ENCODE measurements around the gene INPP5E.

Gene INPP5E

GRCh38 chr9:136445799-136446198 lies 6.2 kb upstream of the INPP5E start:
- DNase-seq (ENCODE audit: low read depth): no peak

GRCh38 chr9:136444102-136444501 lies 4.5 kb upstream of the INPP5E start:
- DNase-seq (ENCODE audit: low read depth): no peak

- DNase-seq (ENCODE audit: low read depth): no peak
Observed at GRCh38 chr9:136443687-136444086, 4.0 kb upstream of the INPP5E start.

- no peak for DNase-seq (ENCODE audit: low read depth)
Observed at GRCh38 chr9:136443087-136443486, 3.4 kb upstream of the INPP5E start.

DNA sequence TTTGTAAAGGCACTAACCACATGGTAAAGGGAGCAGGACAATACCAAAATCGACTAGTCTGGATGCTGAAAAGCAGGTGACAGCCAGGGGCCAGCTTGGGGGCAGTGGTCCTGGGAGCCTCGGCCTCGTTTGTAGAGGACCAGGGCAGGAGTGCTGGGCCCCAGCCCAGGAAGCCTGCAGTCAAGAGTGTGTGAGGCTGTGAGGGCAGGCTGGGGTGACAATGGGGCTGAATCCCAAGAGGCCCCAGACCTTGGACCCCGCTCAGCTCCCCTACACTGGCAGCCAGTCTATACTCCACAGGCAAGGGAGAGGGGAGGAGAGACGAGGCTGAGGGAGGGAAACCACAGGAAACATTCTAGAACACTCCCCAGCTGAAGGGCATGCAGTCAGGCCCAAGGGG lies 2.6 kb upstream of the INPP5E start:
- DNase-seq (ENCODE audit: low read depth): no peak

- DNase-seq (ENCODE audit: low read depth): no peak
Observed at GRCh38 chr9:136441681-136442245, 2.1 kb upstream of the INPP5E start.

- no peak for DNase-seq (ENCODE audit: low read depth)
Observed at GRCh38 chr9:136441191-136441680, 1.6 kb upstream of the INPP5E start.

DNA sequence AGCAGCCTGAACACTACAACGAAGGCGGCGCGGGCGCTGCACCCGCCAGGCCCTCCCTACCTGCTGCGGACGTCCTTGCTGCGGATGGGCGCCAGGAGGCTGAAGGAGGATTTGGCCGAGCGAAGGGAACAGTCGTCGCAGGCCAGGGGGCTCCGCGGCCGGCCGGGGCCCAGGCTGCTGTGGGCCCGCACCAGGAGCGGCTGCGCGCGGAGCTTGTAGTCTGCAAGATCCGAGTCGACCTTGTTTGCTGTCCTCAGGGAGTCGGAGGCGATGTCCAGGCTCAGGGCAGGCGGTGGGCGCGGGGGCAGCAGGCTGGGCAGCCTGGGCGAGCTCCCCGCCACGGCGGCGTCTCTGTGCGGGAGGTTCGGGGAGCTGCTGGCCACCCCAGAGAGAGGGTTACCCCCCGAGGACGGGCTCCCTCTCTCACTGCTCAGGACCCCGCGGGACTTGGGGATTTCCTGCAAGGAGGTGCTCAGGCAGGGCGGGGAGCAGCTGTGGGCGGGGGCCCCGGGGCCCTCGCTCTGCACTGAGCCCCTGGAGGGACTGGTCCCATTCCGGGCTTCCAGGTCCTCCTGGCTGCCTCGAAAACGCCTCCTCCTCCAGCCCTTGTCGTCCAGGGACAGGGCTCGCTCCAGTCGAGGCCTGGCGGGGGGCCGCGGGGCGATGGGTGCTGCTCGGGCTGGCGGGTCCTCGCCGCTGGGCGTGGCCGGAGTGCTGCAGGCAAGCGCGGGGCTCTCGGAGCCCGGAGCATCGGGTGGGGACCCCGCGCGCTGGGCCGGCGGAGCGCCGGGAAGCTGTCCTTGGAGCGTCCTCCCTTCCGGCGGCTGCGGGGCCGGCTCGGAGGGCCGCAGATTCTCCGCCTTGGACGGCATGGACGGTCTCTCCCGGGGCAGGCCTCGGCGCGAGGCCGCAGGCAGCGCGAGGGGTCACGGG lies 831 bp downstream of the INPP5E start:
- DNase-seq (ENCODE audit: low read depth): peak; percentile 51

GRCh38 chr9:136437839-136438547 lies 1.7 kb downstream of the INPP5E start:
- no peak for DNase-seq (ENCODE audit: low read depth)

DNA sequence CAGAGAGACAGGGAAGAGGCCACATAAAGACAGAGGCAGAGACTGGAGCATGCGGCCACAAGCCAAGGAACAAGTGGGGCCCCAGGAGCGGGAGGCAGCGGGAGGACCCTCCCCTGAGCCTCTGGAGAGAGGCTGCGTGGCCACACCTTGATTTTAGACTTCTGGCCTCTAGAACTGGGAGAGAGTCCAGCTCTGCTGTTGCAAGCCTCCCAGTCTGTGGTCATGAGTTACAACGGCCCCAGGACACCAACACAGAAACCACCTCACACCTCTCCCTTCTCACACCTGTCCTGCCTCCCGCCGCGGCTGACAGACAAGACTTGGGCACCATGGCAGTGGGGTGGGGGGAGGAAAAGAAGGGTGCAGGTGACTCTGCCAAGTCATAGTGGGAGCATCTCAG lies 2.2 kb downstream of the INPP5E start:
- no peak for DNase-seq (ENCODE audit: low read depth)

- no peak for DNase-seq (ENCODE audit: low read depth)
Observed at GRCh38 chr9:136436055-136436634, 3.5 kb downstream of the INPP5E start.

GRCh38 chr9:136434580-136435169 lies 5.0 kb downstream of the INPP5E start:
- DNase-seq (ENCODE audit: low read depth): no peak

GRCh38 chr9:136433849-136434579 lies 5.6 kb downstream of the INPP5E start:
- DNase-seq (ENCODE audit: low read depth): no peak

- DNase-seq (ENCODE audit: low read depth): no peak
Observed at GRCh38 chr9:136433043-136433715, 6.5 kb downstream of the INPP5E start.

DNA sequence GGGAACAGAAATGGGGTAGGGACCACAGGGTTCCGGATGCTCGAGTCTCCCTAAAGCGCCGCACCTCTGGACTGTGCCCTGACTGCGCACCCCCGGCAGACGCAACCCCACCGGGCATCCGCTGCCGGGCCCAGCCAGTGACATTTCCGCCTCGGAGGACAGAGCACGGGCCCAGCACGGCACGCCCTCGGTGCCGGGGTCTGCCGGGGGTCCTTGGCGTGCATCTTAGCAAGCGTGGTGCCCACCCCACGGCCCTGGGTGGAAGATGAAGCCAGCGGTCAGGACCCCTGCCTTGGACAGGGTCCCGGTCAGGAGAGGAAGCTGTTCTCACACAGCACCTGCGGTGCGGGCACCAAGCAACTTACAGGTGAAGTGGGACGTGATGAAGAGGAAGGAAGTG lies 7.1 kb downstream of the INPP5E start:
- no peak for DNase-seq (ENCODE audit: low read depth)

GRCh38 chr9:136431782-136432350 lies 7.8 kb downstream of the INPP5E start:
- no peak for DNase-seq (ENCODE audit: low read depth)

DNA sequence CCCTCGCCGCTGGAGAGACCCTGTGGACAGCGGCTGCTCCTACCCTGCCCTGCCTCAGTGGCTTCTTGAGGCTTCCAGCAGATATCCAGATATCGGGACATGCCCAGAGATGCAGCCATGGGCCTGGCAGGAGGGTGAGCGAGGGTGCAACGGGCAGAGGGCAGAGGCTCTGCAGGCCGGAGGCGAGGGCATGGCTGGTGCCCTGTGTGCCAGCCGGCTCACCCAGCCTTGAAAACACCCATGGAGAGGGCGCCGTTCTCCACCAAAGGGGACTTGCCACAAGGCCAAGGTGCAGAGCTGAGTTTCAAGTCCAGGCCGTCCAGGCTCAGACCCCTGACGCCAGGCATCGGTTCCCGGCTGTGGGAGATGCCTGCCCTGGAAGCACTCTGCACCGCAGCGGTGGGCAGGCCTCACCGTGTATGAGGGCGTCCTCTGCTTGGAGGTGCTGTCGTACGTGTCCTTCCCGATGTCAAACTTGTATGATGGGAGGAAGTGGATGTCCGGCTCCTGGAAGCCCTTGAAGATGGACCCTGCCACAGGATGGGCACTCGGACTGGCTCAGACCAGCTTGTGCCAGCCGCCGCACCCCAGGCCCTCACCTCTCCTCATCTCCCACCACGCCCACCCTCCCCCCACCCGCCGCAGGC lies 8.9 kb downstream of the INPP5E start:
- no peak for DNase-seq (ENCODE audit: low read depth)

GRCh38 chr9:136429683-136430491 lies 9.8 kb downstream of the INPP5E start:
- no peak for DNase-seq (ENCODE audit: low read depth)

DNA sequence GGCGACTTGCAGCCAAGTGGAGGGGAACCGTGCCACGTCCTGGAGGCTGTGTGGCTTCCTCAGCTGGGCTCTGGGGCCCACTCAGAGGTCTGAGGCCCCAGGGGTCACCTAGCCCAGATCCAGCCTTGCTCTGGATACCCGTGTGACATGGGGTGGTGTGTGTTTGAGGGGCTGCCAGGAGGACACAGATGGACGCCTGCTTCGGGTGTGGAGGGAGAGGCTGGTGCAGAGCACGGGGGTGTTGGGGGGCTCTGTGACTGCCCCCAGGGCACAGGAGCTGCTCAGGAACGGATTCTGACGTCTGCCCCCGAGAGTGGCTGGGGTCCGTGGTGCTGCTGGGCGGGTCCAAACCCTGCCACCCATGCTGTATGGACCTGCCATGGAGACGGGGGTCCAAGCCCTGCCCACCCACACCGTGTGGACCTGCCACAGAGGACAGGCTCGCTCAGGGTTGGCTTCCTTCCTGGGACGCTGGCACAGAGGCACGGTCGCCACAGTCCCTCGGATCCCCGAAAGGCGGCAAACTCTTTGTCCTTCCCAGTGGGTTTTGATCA lies 10.5 kb downstream of the INPP5E start:
- no peak for DNase-seq (ENCODE audit: low read depth)

Measured in activated T-helper 9 cell treated with anti-CD3 and anti-CD28 coated beads, Interleukin-2, amount 50 U/mL, for 16 hours (primary cell).